DOHH2 (cell line): ENCODE results near the gene SMIM27.

Experiments
- CTCF ChIP-seq: fragments of 200-600 bp; sonication (generic); IDR thresholded peaks from one replicate; pipeline ENCODE4 v1.5.1; 2014; ENCODE audit warnings: antibody characterized with exemption, mild to moderate bottlenecking, low read depth, low read length; ENCODE audit not compliant: poor library complexity, severe bottlenecking
- EZH2phosphoT487 ChIP-seq: fragments of 200-600 bp; sonication (generic); IDR thresholded peaks from 2 replicates; pipeline ENCODE4 v1.6.1; 2017; ENCODE audit warnings: borderline replicate concordance, mild to moderate bottlenecking, antibody characterized with exemption, low read length, moderate library complexity, mixed read lengths

- TF ChIP-seq CTCF (no peak), EZH2phosphoT487 (no peak)
Measured at GRCh38 chr9:32587901-32588300, 35.8 kb downstream of the SMIM27 start.
